HepG2 (cell line): ENCODE measurements around the gene PLVAP. TPM values are rescaled to one million over a fixed set of nuclear protein-coding genes. Genes with fewer than 3 reads are reported as not detected.

Experiments
- ATAC-seq: fragments of 200-7000 bp; cut with Tn5 transposase; 3 replicates; pipeline ENCODE4 v1.9.1; 2020; ENCODE audit warnings: mild to moderate bottlenecking, moderate library complexity
- BruUV-seq: library from RNA; stranded (reverse); fragments of 400-500 nt; replicated peaks from 2 replicates; lab custom pipeline; 2021; lab: Mats Ljungman, UMichigan
- CTCF ChIA-PET: fragments of 300-600 bp; formaldehyde crosslinking; extraction: SDS; loops from one replicate; lab custom pipeline; 2021; ENCODE audit warnings: low total read pairs, inconsistent platforms, low intra/inter-chr PET ratio; lab: Yijun Ruan, JAX
- POLR2A ChIA-PET: fragments of 350-600 bp; sonication (Branson Sonifier 250); formaldehyde crosslinking; loops from one replicate; lab custom pipeline; 2020; ENCODE audit warnings: antibody characterized with exemption, inconsistent platforms; lab: Yijun Ruan, JAX
- DNase-seq: peaks from one replicate; pipeline ENCODE4 v3.0.0-alpha.2; 2015; ENCODE audit warnings: low spot score
- FAIRE-seq: peaks from 3 replicates; lab custom pipeline; 2011; peaks lifted over from hg19 to GRCh38; lab: Jason Lieb, UNC
- H2AFZ ChIP-seq: one replicate; pipeline ENCODE4 v1.6.1; 2011; ENCODE audit warnings: low read length, inconsistent platforms
- H3K27ac ChIP-seq: fragments of 300-600 bp; 3 replicates; pipeline ENCODE4 v1.8.0; 2011; ENCODE audit warnings: mixed run types, mild to moderate bottlenecking, mixed read lengths, low read length, inconsistent platforms; ENCODE audit not compliant: insufficient read depth; ENCODE audit errors: extremely low read length
- H3K27me3 ChIP-seq, 2 experiments: fragments of 200-600 bp in 1 of 2; 2 replicates in 1 of 2; 3 replicates in 1 of 2; pipeline versions ENCODE4 v1.6.0 to v1.8.0; 2011; ENCODE audit warnings: low read length in 2 of 2, mild to moderate bottlenecking in 2 of 2, moderate library complexity in 2 of 2, inconsistent platforms in 1 of 2; ENCODE audit not compliant: insufficient read depth in 2 of 2, control insufficient read depth in 1 of 2
- H3K36me3 ChIP-seq, 2 experiments: fragments of 200-600 bp in 1 of 2; replicated peaks in 1 of 2; 2 replicates in 1 of 2; 3 replicates in 1 of 2; pipeline versions ENCODE4 v1.5.1 to v1.8.0; 2011; ENCODE audit warnings: low read length in 2 of 2, inconsistent platforms in 1 of 2; ENCODE audit not compliant: insufficient read depth in 2 of 2, control insufficient read depth in 1 of 2
- H3K4me1 ChIP-seq: 2 replicates; pipeline ENCODE4 v1.5.1; 2012; ENCODE audit warnings: low read length, inconsistent platforms; ENCODE audit not compliant: insufficient read depth
- H3K4me2 ChIP-seq: 2 replicates; pipeline ENCODE4 v1.6.0; 2011; ENCODE audit warnings: low read depth, low read length, inconsistent platforms
- H3K4me3 ChIP-seq, 3 experiments: fragments of 200-600 bp in 1 of 3; sonication (generic), shearing (Covaris generic) in 1 of 3; replicated peaks in 1 of 3; 2 replicates each; pipeline ENCODE4 v1.5.1; 2011 to 2016; ENCODE audit warnings: low read length in 3 of 3, inconsistent platforms in 2 of 3, low read depth in 2 of 3, mild to moderate bottlenecking in 2 of 3, control low read depth in 1 of 3, mixed read lengths in 1 of 3; ENCODE audit not compliant: insufficient read depth in 1 of 3
- H3K79me2 ChIP-seq: one replicate; pipeline ENCODE4 v1.6.1; 2011; ENCODE audit warnings: low read length, inconsistent platforms; ENCODE audit not compliant: insufficient read depth
- H3K9ac ChIP-seq: 2 replicates; pipeline ENCODE4 v1.6.0; 2011; ENCODE audit warnings: mild to moderate bottlenecking, low read depth, low read length, inconsistent platforms; ENCODE audit not compliant: insufficient read depth
- H3K9me3 ChIP-seq: 2 replicates; pipeline ENCODE4 v1.5.1; 2012; ENCODE audit warnings: mild to moderate bottlenecking, low read length
- H4K20me1 ChIP-seq: 2 replicates; pipeline ENCODE4 v1.6.0; 2011; ENCODE audit warnings: inconsistent platforms, mild to moderate bottlenecking, low read length, moderate library complexity; ENCODE audit not compliant: insufficient read depth
- CEBPG ChIP-seq: IDR thresholded peaks from 2 replicates; pipeline ENCODE4 v1.6.1; 2016
- MED8 ChIP-seq: sonication (generic); formaldehyde crosslinking; IDR thresholded peaks from 2 replicates; pipeline ENCODE4 v1.8.1; 2023; ENCODE audit warnings: mild to moderate bottlenecking, missing genetic modification reagents; ENCODE audit not compliant: insufficient replicate concordance
- SP4 ChIP-seq: sonication (generic); formaldehyde crosslinking; IDR thresholded peaks from 2 replicates; pipeline ENCODE4 v1.8.1; 2023; ENCODE audit warnings: mild to moderate bottlenecking, missing genetic modification reagents
- TCF7 ChIP-seq: sonication (generic); IDR thresholded peaks from 2 replicates; pipeline ENCODE4 v1.6.1; 2016; ENCODE audit warnings: antibody characterized with exemption, low read depth
- TOE1 ChIP-seq: sonication (generic); formaldehyde crosslinking; IDR thresholded peaks from 2 replicates; pipeline ENCODE4 v1.4.0; 2020; ENCODE audit warnings: mild to moderate bottlenecking, missing genetic modification reagents
- ZFX ChIP-seq: sonication (generic); formaldehyde crosslinking; IDR thresholded peaks from 2 replicates; pipeline ENCODE4 v1.4.0; 2020; ENCODE audit warnings: mild to moderate bottlenecking, low read depth, missing genetic modification reagents, moderate library complexity
- ZHX2 ChIP-seq, 2 experiments: sonication (generic) in 1 of 2; formaldehyde crosslinking in 1 of 2; IDR thresholded peaks; 2 replicates each; pipeline versions ENCODE4 v1.6.1 to v1.9.0; 2014 to 2022; ENCODE audit warnings: antibody characterized with exemption in 1 of 2, borderline replicate concordance in 1 of 2, inconsistent platforms in 1 of 2, low read depth in 1 of 2, missing genetic modification reagents in 1 of 2
- ZNF260 ChIP-seq: sonication (generic); formaldehyde crosslinking; IDR thresholded peaks from 2 replicates; pipeline ENCODE4 v1.4.0; 2020; ENCODE audit warnings: missing genetic modification reagents, low read depth, mild to moderate bottlenecking, borderline replicate concordance
- WGBS: methylation state at CpG from one replicate; pipeline ENCODE4 v1.1.6; 2017; ENCODE audit warnings: low lambda C conversion rate; 5-methylcytosine and 5-hydroxymethylcytosine counted together
- in situ Hi-C: cut with HindIII; loops from 2 replicates; pipeline ENCODE4 v1.10.0; 2017; ENCODE audit warnings: low pct_unique_long_range_greater_than_20kb; ENCODE audit not compliant: extremely low pct_ligation_motif_present
- intact Hi-C: fragments of 100-400 bp; cut with micrococcal nuclease; formaldehyde crosslinking; loops from one replicate; pipeline ENCODE4 v1.10.0; 2022; ENCODE audit not compliant: unreplicated experiment
- polyA plus RNA-seq, 8 experiments: library from polyadenylated mRNA; depleted of rRNA in 3 of 8; stranded (reverse) in 7 of 8; unstranded in 1 of 8; fragments of >200 nt; fragmentation: Illumina TruSeq in 4 of 8; extraction: Trizol in 4 of 8; gene quantifications; 2 replicates each; pipeline versions ENCODE4 v1.2.1 to v1.2.3, GENCODE V29; 2011 to 2016; ENCODE audit warnings: low read depth in 4 of 8, missing spikeins in 1 of 8, mixed read lengths in 1 of 8; ENCODE audit not compliant: insufficient read depth in 1 of 8
- total RNA-seq, 5 experiments: library from RNA; depleted of rRNA; stranded (reverse); fragments of >200 nt; fragmentation: Illumina TruSeq; extraction: Trizol; gene quantifications; 2 replicates each; pipeline ENCODE4 v1.2.3, GENCODE V29; 2016; ENCODE audit warnings: low read depth in 1 of 5
- TF ChIP-seq, protein P1 (sequence below): IDR thresholded peaks from 2 replicates; pipeline ENCODE4 v1.6.1; 2016; ENCODE audit warnings: mild to moderate bottlenecking
- TF ChIP-seq, protein P2 (sequence below): IDR thresholded peaks from 2 replicates; pipeline ENCODE4 v1.6.1; 2016; ENCODE audit warnings: missing compliant biosample characterization, missing genetic modification reagents, borderline replicate concordance

PLVAP gene
- total and polyA plus RNA-seq, 2 of the 13 experiments (the other 11 are each of a cell fraction or from before 2014, with no cell fraction given), result 0.26 TPM; not detected in 1

GRCh38 chr19:17327654-17328516 lies 49.3 kb downstream of the PLVAP start (continued):
- TF ChIP-seq ZHX2 (IDR thresholded peaks at IDR 0.05; ENCODE audit: low read depth) (no peak), ZHX2 (CRISPR knock-in tag; IDR thresholded peaks at IDR 0.05; ENCODE audit: borderline replicate concordance) (no peak), ZFX (CRISPR knock-in tag) (peak; percentile 24; the same call in 1 of the 2 replicates)

GRCh38 chr19:17327068-17327653 lies 50.0 kb downstream of the PLVAP start:
- BruUV-seq, result no TSS peak
- Histone ChIP-seq H3K27me3 (no peaks in the 10 kb centered on the region), H3K36me3 (peaks cover 0 to 3% of the 10 kb centered on the region in 2 experiments; a peak in 1 of 5 replicates), H3K27ac (no peak overlapping the region), H3K4me3 (no peak overlapping the region), H3K4me1 (peaks cover 13% of the 10 kb centered on the region), H3K9me3 (no peaks in the 10 kb centered on the region), H2AFZ (no peak overlapping the region), H4K20me1 (no peaks in the 10 kb centered on the region), H3K79me2 (no peaks in the 10 kb centered on the region), H3K4me2 (no peak overlapping the region), H3K9ac (no peak overlapping the region)
- intact Hi-C loops (no loop called here), in situ Hi-C loops (no loop called here)
- ATAC-seq, result no peak
- 96% methylated on average over 21 of the region's 27 CpGs for WGBS
- no peak for DNase-seq
- CTCF ChIA-PET, result no interaction called here
- POLR2A ChIA-PET, result interaction anchor here (0.9 kb wide), 1 partner anchor 18 kb away, joined by 3 read pairs; the partner anchor contains the start of gene DDA1
- no peak for FAIRE-seq
- TF ChIP-seq, protein P1, sequence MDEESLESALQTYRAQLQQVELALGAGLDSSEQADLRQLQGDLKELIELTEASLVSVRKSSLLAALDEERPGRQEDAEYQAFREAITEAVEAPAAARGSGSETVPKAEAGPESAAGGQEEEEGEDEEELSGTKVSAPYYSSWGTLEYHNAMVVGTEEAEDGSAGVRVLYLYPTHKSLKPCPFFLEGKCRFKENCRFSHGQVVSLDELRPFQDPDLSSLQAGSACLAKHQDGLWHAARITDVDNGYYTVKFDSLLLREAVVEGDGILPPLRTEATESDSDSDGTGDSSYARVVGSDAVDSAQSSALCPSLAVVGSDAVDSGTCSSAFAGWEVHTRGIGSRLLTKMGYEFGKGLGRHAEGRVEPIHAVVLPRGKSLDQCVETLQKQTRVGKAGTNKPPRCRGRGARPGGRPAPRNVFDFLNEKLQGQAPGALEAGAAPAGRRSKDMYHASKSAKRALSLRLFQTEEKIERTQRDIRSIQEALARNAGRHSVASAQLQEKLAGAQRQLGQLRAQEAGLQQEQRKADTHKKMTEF (CRISPR knock-in tag), result no peak
- TF ChIP-seq TCF7, result no peak
- no peak for TF ChIP-seq SP4 (CRISPR knock-in tag)
- no peak for TF ChIP-seq MED8 (CRISPR knock-in tag)
- TF ChIP-seq, protein P2, sequence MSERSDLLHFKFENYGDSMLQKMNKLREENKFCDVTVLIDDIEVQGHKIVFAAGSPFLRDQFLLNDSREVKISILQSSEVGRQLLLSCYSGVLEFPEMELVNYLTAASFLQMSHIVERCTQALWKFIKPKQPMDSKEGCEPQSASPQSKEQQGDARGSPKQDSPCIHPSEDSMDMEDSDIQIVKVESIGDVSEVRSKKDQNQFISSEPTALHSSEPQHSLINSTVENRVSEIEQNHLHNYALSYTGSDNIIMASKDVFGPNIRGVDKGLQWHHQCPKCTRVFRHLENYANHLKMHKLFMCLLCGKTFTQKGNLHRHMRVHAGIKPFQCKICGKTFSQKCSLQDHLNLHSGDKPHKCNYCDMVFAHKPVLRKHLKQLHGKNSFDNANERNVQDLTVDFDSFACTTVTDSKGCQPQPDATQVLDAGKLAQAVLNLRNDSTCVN, result no peak
- no peak for TF ChIP-seq CEBPG
- TF ChIP-seq ZNF260 (CRISPR knock-in tag), result no peak
- no peak for TF ChIP-seq TOE1 (CRISPR knock-in tag)
